Central memory CD8-positive, alpha-beta T cell (primary cell): Measurements from ENCODE around the gene CHURC1.

Experiments
- ATAC-seq: fragments of 150-1000 bp; cut with Tn5 transposase; replicated peaks from 2 replicates; pipeline ENCODE4 v1.10.0; 2022; ENCODE audit warnings: mild to moderate bottlenecking, moderate FRiP score, moderate number of reproducible peaks; ENCODE audit not compliant: poor library complexity, severe bottlenecking; ENCODE audit errors: extremely low read depth
- DNase-seq, 2 donors: peaks; one replicate each; pipeline ENCODE4 v3.0.0; 2021; ENCODE audit warnings: low spot score in 2 of 2
- H3K27ac Mint-ChIP-seq: one replicate; pipeline ENCODE4 v1.8.0; 2022; ENCODE audit warnings: low read depth, mild to moderate bottlenecking, moderate library complexity, mixed read lengths
- H3K27me3 Mint-ChIP-seq: one replicate; pipeline ENCODE4 v1.8.0; 2022; ENCODE audit warnings: mixed read lengths
- H3K36me3 Mint-ChIP-seq: one replicate; pipeline ENCODE4 v1.8.0; 2022; ENCODE audit warnings: mild to moderate bottlenecking, moderate library complexity, mixed read lengths; ENCODE audit not compliant: insufficient read depth
- H3K4me1 Mint-ChIP-seq: one replicate; pipeline ENCODE4 v1.8.0; 2022; ENCODE audit warnings: mixed read lengths
- H3K4me3 Mint-ChIP-seq: one replicate; pipeline ENCODE4 v1.8.0; 2022; ENCODE audit warnings: mild to moderate bottlenecking, moderate library complexity, mixed read lengths
- H3K9me3 Mint-ChIP-seq: one replicate; pipeline ENCODE4 v1.8.0; 2022; ENCODE audit warnings: mixed read lengths

The CHURC1 gene

DNA sequence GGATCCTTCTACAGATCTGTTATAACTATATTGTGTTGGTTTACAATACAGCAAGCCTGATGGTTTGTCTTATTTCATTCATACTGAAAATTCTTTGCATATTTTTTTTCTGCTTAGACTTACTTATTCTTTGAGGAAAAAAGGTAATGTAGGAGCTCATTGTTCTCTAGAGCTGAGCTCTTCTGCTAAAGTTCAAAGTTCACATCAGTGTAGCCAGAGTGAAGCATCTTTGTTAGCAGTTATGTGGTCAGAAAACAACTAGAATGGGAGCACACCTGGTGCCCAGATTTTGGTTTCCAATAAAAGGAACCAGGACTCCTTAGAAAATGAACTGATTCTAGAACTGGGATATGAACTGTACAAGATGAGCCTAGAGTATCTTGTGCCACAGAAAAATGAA, 18.0 kb downstream of the CHURC1 start:
- peaks cover 31% of the 10 kb centered on the region for H3K36me3 Mint-ChIP-seq
- no peaks in the 10 kb centered on the region for H3K9me3 Mint-ChIP-seq
- DNase-seq, result no peak
- no peaks in the 10 kb centered on the region for H3K27me3 Mint-ChIP-seq
- no peak for ATAC-seq
- H3K4me3 Mint-ChIP-seq, result no peak overlapping the region
- peaks cover 27% of the 10 kb centered on the region for H3K4me1 Mint-ChIP-seq
- no peak overlapping the region for H3K27ac Mint-ChIP-seq

DNA sequence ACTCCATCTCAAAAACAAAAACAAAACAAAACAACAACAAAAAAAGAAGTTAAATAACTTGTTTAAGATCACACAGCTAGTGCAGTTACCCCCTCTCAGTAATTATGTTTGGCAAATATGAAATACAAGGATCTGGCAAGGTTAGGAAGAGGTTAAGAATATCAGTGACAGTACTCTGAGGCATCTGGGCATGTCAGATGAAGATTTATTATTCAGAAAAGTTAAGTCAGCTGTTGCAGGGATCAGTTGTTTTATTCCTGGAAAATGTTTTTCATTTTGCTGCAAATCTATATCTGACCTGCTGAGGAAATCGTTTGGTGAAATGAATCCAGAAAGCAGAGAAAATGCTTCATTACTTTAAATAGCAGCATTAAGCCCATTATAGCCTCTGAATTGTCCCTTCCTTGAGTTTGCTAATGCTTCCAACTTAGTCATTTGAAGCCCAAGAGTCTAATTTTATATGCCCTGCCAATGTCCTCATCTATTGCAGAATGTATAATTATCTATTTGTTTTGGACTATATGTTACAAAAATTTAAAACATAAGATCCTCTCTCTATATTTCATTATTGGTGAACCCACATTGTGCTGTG, 20.2 kb downstream of the CHURC1 start:
- no peak overlapping the region for H3K4me3 Mint-ChIP-seq
- no peaks in the 10 kb centered on the region for H3K9me3 Mint-ChIP-seq
- no peak for ATAC-seq
- peaks cover 37% of the 10 kb centered on the region for H3K36me3 Mint-ChIP-seq
- H3K4me1 Mint-ChIP-seq, result peaks cover 43% of the 10 kb centered on the region
- no peaks in the 10 kb centered on the region for H3K27me3 Mint-ChIP-seq
- DNase-seq, result no peak
- H3K27ac Mint-ChIP-seq, result peak overlapping the region; percentile 89

DNA sequence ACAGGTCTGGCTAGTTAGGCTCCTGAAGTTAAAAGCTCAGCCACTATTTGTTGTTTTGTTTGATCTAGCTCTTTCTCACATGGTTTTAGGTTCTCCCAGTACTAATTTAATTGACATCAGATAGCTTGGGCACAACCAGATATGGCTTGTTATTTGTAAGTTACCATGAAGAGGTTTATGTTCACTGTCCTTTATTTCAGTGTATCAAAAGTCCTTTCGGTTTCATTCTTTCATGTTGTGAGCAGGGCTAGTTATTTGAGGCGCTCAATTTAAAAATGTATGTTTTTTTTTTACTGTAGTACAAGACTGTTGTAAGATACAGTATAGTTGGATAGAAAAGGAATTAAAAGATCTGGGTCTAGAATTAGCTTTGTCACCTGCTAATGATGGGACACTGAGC, 21.3 kb downstream of the CHURC1 start:
- Mint-ChIP-seq H3K27me3 (no peaks in the 10 kb centered on the region), H3K9me3 (no peaks in the 10 kb centered on the region), H3K4me3 (peak overlapping the region; percentile 70), H3K4me1 (peaks cover 52% of the 10 kb centered on the region), H3K27ac (peak overlapping the region; percentile 89), H3K36me3 (peaks cover 35% of the 10 kb centered on the region)
- ATAC-seq (peak; percentile 43), DNase-seq (no peak)

DNA sequence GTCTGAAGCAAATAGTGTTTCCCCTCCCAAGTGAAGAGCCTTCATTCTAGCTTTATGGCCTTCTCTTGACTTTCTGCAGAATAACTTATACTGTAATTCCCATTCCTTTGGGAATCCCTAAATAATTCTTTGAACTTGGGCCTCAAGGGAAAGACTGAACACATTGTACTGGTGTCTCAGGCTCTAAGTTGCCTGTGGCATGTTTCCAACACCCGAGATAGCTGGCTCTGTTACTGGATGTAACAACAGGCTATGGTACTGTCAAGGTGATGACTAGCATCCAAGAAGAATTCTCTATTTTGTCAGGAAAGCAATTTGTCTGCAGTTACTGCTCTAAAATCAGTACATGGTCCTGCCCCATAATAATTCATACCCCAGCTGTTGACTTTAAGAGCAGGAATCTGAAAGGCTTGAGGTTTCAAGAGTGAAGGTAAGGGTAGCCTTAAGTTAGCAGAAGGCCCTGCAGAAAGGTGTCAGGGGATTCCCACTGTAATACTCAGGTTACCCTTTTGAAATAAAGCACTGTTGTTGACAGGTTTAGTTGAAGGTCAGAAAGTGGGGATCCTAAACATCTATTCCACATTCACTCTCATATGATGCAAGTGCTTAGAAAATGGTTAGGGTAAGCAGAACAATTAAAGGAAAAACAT, 23.0 kb downstream of the CHURC1 start:
- H3K9me3 Mint-ChIP-seq, result no peaks in the 10 kb centered on the region
- H3K27ac Mint-ChIP-seq, result peak overlapping the region; percentile 49
- H3K27me3 Mint-ChIP-seq, result no peaks in the 10 kb centered on the region
- DNase-seq, result no peak
- H3K4me1 Mint-ChIP-seq, result peaks cover 52% of the 10 kb centered on the region
- peaks cover 28% of the 10 kb centered on the region for H3K36me3 Mint-ChIP-seq
- no peak for ATAC-seq
- no peak overlapping the region for H3K4me3 Mint-ChIP-seq

DNA sequence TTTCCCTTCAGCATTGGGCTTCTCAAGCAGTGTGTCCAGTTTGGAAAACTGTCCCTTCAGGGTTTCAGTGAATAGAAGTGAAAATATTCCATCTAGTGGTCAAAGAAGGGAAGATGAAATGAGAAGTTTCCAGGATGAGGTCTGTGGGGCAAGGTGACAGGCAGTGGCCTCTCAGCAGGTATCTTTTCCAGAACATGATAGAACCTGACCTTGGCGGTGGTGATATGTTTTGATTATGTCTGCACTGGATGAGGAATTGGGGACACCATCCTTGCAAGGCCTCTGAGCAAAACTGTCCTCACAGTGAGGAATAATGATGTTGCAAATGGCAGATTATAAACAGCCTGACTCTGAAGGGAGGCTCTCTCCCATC, 23.6 kb downstream of the CHURC1 start:
- peaks cover 55% of the 10 kb centered on the region for H3K4me1 Mint-ChIP-seq
- no peak overlapping the region for H3K4me3 Mint-ChIP-seq
- DNase-seq (no peak), ATAC-seq (no peak)
- no peak overlapping the region for H3K27ac Mint-ChIP-seq
- no peaks in the 10 kb centered on the region for H3K27me3 Mint-ChIP-seq
- no peaks in the 10 kb centered on the region for H3K9me3 Mint-ChIP-seq
- peaks cover 25% of the 10 kb centered on the region for H3K36me3 Mint-ChIP-seq

DNA sequence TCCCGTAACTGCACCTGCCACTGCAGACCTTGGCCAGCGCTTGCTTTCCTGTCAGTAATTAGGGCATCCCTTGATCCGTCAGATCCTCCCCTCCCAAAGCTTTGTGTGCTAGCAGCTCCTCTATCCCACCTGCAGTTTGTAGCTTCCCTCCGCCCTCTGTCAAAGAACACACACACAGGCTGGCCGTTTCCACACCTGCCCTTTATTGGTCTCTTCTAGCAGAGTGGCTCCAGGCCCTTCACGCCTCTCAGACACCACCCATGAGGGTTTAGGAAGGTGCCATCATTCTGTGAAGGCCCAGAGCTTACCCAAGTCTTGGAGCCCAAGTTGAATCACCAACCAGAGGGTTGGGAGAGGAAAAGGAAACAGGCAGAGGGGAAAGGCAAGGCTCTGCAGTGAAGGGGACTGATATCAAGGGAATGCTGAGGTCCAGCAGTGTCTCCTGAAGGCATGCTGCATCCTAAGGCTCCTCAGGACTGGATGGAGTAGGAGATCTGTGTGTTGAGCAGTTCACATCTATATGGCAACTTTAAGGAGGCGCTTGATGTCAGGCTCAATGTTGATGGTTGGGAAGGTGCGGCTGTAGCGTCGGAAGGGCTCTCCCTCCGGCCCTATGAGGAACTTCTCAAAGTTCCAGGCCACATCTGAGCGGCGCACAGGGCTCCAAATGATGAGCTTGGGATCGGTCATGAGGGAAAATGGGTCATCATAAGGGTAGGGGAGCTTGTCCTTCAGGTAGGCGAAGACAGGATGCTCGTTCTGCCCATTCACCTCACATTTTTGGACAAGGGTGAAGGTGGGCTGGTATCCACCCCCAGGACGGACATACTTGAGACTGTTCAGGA, 24.9 kb downstream of the CHURC1 start:
- no peak overlapping the region for H3K4me3 Mint-ChIP-seq
- no peak for ATAC-seq
- peak overlapping the region; percentile 78 for H3K27ac Mint-ChIP-seq
- H3K27me3 Mint-ChIP-seq, result no peaks in the 10 kb centered on the region
- peaks cover 62% of the 10 kb centered on the region for H3K4me1 Mint-ChIP-seq
- H3K9me3 Mint-ChIP-seq, result no peaks in the 10 kb centered on the region
- DNase-seq, result no peak
- H3K36me3 Mint-ChIP-seq, result peaks cover 16% of the 10 kb centered on the region

DNA sequence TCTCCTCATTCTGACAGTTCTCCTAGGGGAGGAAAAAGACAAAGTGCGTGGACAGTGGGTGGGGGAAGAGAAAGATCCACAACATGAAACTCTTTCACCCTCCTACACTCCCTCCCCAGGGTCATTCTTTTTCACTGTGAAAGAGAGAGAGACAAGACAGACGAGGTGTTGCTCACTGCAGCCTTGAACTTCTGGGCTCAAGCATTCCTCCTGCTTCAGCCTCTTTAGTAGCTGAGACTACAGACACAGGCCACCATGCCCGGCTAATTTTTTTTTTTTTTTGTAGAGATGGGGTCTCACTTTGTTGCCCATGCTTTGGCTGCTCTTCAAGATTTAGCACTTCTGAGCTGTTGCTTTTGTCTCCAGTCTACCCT, 25.5 kb downstream of the CHURC1 start:
- Mint-ChIP-seq H3K9me3 (no peaks in the 10 kb centered on the region), H3K27ac (peak overlapping the region; percentile 78), H3K27me3 (no peaks in the 10 kb centered on the region), H3K4me1 (peaks cover 60% of the 10 kb centered on the region), H3K4me3 (no peak overlapping the region), H3K36me3 (peaks cover 16% of the 10 kb centered on the region)
- DNase-seq, result no peak
- no peak for ATAC-seq

DNA sequence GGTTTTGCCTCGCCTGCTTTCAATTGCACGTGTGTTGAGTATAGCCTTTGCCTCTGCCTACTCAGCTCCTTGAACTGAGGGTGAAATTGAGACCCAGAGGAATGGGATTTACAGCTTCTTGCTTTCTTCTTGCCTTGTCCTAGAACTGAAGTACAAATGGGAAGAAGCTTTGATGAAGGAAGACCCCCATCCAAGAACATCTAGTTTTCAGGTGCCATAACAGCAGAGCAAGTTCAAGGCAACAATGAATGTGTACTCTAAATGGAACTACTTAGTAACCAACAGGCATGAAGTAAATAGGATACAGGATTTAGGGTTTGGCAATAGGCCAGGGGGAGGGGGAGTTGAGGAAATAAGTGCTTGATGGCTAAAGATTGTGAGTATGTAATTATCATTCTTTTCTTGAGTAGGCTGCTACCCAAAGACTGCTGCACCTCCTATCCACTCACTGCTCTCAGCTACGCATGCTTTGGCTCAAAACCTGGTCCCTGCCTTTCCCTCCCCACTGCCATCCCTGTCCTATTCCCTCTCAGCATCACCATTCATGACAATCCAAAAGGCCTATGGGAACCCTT, 26.2 kb downstream of the CHURC1 start:
- Mint-ChIP-seq H3K4me1 (peaks cover 59% of the 10 kb centered on the region), H3K27ac (peak overlapping the region; percentile 54), H3K36me3 (peaks cover 18% of the 10 kb centered on the region), H3K9me3 (no peaks in the 10 kb centered on the region), H3K27me3 (no peaks in the 10 kb centered on the region), H3K4me3 (no peak overlapping the region)
- ATAC-seq, result no peak
- DNase-seq, result no peak

DNA sequence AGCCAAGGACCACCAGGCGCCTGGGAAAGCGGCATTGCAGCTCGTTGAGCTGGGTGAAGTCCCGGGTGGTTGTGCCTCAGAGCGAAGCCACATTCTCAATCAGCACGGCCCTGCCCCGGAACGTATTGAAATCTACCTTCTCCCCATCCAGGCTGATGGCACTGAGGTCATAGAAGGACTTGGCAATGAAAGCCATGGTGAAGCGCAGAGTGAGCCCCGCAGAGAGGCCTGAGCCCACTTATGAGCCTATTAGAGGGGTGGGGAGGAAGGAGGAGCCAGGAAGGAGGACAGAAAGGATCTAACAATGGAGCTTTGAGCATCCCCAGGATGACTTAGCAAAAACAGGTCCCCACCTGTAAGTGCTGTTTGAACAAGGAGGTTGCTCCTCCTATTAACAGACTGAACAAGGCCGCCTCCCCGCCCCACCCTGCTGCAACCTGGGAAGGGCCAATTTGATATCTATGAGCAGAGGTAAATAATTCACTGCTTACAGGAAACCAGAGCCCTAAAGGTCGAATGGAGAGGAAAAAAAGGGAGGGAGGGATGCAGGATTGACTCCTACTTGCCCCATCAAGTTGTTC, 28.4 kb downstream of the CHURC1 start, which contains the start of gene GPX2:
Gene GPX2, minus strand, starts transcription at position 215 of the 581 bp plus-strand sequence. Its CDS starts 19 bp downstream, at position 196.
- H3K36me3 Mint-ChIP-seq, result peaks cover 7% of the 10 kb centered on the region

DNA sequence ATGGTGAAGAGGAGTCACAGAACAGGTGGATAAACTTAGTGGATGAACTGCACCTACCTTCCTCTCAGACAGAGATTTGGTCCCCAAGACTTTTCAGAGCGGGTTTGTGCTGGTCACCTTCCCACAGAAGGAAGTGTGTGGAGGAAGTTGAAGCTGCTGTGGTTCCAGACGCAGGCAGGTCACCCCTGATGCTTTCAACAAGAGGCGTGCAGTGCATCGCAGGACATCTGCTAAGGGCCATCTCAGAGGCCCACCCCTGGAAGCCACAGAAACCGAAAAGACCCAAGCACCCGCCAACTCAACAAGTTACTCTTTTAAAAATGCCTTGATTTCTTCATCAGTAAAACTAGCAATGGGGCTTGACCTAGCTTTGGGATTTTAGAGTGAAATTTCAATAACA, 29.3 kb downstream of the CHURC1 start:
- no peak overlapping the region for H3K4me3 Mint-ChIP-seq
- peak overlapping the region; percentile 64 for H3K27ac Mint-ChIP-seq
- peaks cover 57% of the 10 kb centered on the region for H3K4me1 Mint-ChIP-seq
- ATAC-seq (no peak), DNase-seq (no peak)
- H3K9me3 Mint-ChIP-seq, result no peaks in the 10 kb centered on the region
- H3K27me3 Mint-ChIP-seq, result no peaks in the 10 kb centered on the region
- H3K36me3 Mint-ChIP-seq, result peaks cover 4% of the 10 kb centered on the region

More for the DNA sequence above, 28.4 kb downstream of the CHURC1 start, which contains the start of gene GPX2:
- Mint-ChIP-seq H3K4me3 (no peak within 1 kb of the TSS), H3K9me3 (no peaks in the 10 kb centered on the region), H3K27ac (peak within 1 kb of the TSS; percentile 64), H3K27me3 (no peaks in the 10 kb centered on the region), H3K4me1 (peaks cover 56% of the 10 kb centered on the region)
- no peak for ATAC-seq
- DNase-seq, result no peak

DNA sequence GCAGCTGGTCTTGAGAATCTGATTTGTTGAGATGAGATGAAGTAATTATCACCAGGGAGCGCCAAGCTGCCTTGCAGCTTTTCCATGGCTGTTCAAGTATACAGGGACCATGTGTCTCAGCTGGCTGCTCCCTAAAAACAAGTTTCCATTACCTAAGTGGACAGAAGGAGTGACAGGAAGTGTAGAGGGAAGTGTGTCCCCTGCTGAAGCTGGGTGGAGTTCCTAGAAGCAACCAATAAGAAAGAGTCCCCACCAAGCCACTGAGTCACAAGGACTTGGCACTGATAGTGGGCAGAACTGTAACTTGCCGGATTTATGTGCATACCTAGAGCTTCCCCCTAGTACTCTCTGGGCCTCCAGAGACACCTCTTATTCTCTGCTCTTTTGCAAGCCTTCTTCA, 29.8 kb downstream of the CHURC1 start:
- no peaks in the 10 kb centered on the region for H3K27me3 Mint-ChIP-seq
- H3K4me1 Mint-ChIP-seq, result peaks cover 53% of the 10 kb centered on the region
- no peak for ATAC-seq

DNA sequence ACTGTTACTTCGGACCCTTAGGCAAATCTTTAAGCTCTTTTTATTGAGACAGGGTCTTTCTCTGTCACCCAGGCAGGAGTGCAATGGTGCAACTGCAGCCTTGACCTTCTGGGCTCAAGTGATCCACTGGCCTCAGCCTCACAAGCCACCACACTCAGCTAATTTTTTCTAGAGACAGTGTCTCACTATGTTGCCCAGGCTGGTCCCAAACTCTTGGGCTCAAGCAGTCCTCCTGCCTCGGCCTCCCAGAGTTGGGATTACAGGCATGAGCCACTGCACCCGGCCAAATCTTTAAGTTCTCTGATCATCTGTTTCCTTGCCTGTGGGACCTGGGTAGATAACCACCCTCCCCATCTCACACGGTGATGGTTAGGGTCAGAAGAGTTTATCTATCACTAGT, 30.6 kb downstream of the CHURC1 start:
- Mint-ChIP-seq H3K9me3 (no peaks in the 10 kb centered on the region), H3K36me3 (peaks cover 4% of the 10 kb centered on the region), H3K27me3 (no peaks in the 10 kb centered on the region), H3K4me3 (no peak overlapping the region), H3K4me1 (peaks cover 46% of the 10 kb centered on the region), H3K27ac (no peak overlapping the region)
- DNase-seq (no peak), ATAC-seq (no peak)

More for the DNA sequence above, 29.8 kb downstream of the CHURC1 start:
- Mint-ChIP-seq H3K36me3 (peaks cover 4% of the 10 kb centered on the region), H3K27ac (no peak overlapping the region), H3K9me3 (no peaks in the 10 kb centered on the region), H3K4me3 (no peak overlapping the region)
- no peak for DNase-seq
